ENCODE data around the gene CCDC187.

DNA sequence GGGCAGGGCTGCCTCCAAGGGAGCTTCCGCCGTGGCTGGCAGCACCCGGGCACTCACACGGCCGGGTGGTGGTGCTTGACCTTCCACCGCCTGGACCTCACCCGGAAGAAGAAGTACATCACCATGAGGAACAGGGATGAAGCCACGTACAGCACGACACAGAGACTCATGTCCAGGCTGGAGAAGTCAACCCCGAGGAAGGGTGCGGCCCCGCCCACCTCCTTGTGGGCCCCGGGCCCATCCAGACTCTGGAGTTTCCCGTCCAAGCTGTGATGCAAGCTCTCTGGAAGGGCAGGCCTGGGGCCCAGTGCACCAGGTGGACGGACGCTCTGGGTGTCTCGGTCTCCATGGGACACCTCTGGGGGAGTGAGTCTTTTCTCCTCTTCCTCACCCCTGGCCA, 95.2 kb downstream of the CCDC187 start:
- TF ChIP-seq POLR2A (IDR thresholded peaks at IDR 0.05; ENCODE audit: low read depth, low read length) (no peak), CTCF (conservative IDR thresholded peaks at IDR 0.05; ENCODE audit: low read depth, low read length) (no peak), RAD21 (IDR thresholded peaks at IDR 0.05; ENCODE audit: low read length) (no peak), RFX5 (IDR thresholded peaks at IDR 0.05; ENCODE audit: low read depth, low read length) (no peak), USF2 (IDR thresholded peaks at IDR 0.05; ENCODE audit: low read depth, low read length) (no peak), CEBPB (IDR thresholded peaks at IDR 0.05; ENCODE audit: low read depth, low read length) (no peak), MXI1 (IDR thresholded peaks at IDR 0.05; ENCODE audit: borderline replicate concordance, low read depth, low read length) (no peak)
